LNCaP clone FGC (cell line): ENCODE results near the gene STARD7.
"Not testable (repeated sequence)": the region's sequence is repeated elsewhere in the genome, so short reads cannot be mapped to it uniquely, and the experiment has no call there.

ENCODE experiments used
- DNase-seq: peaks from one replicate; pipeline ENCODE4 v3.0.0-alpha.2; 2011; ENCODE audit warnings: low read depth
- H3K4me3 ChIP-seq: 2 replicates; pipeline ENCODE4 v1.5.1; 2011; ENCODE audit warnings: mild to moderate bottlenecking, low read depth, low read length, control low read depth
- TF ChIP-seq, protein P1 (sequence below): IDR thresholded peaks from 2 replicates; pipeline ENCODE4 v1.5.1; 2012; ENCODE audit warnings: mild to moderate bottlenecking; ENCODE audit not compliant: control insufficient read depth, insufficient read depth; ENCODE audit errors: extremely low read depth

Gene STARD7

DNA sequence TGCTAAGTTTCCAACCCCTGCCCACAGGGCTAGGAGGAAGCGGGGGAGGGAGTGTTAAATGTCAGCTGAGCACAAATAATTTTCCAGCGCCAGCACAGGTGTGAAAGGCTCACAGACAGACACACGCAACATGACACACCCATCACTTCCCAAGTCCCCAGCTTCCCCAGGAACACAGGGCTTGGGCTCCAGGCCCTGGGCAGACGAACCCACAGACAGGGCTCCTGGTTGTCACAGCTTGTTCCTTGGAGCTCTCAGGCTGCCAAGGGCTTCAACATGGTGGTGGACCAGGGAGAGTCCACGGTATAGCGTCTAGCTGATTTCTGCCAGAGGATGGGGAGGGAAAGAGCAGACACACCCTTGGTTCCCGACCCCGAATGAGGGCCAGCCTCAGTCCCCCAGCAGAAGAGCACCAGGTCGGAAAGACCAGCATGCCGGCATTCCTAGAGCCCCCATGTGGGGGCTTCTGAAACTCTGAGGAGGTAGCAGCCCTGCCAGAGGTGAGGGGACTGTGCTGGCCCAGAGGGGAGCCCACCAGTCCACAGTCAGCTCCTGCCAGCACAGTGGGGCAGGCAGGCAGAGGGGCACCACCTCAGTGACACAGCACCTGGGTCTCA, 65.3 kb downstream of the STARD7 start:
- peak overlapping the region; percentile 84 for H3K4me3 ChIP-seq
- DNase-seq: no peak
- TF ChIP-seq, protein P1, sequence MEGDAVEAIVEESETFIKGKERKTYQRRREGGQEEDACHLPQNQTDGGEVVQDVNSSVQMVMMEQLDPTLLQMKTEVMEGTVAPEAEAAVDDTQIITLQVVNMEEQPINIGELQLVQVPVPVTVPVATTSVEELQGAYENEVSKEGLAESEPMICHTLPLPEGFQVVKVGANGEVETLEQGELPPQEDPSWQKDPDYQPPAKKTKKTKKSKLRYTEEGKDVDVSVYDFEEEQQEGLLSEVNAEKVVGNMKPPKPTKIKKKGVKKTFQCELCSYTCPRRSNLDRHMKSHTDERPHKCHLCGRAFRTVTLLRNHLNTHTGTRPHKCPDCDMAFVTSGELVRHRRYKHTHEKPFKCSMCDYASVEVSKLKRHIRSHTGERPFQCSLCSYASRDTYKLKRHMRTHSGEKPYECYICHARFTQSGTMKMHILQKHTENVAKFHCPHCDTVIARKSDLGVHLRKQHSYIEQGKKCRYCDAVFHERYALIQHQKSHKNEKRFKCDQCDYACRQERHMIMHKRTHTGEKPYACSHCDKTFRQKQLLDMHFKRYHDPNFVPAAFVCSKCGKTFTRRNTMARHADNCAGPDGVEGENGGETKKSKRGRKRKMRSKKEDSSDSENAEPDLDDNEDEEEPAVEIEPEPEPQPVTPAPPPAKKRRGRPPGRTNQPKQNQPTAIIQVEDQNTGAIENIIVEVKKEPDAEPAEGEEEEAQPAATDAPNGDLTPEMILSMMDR: no peak

DNA sequence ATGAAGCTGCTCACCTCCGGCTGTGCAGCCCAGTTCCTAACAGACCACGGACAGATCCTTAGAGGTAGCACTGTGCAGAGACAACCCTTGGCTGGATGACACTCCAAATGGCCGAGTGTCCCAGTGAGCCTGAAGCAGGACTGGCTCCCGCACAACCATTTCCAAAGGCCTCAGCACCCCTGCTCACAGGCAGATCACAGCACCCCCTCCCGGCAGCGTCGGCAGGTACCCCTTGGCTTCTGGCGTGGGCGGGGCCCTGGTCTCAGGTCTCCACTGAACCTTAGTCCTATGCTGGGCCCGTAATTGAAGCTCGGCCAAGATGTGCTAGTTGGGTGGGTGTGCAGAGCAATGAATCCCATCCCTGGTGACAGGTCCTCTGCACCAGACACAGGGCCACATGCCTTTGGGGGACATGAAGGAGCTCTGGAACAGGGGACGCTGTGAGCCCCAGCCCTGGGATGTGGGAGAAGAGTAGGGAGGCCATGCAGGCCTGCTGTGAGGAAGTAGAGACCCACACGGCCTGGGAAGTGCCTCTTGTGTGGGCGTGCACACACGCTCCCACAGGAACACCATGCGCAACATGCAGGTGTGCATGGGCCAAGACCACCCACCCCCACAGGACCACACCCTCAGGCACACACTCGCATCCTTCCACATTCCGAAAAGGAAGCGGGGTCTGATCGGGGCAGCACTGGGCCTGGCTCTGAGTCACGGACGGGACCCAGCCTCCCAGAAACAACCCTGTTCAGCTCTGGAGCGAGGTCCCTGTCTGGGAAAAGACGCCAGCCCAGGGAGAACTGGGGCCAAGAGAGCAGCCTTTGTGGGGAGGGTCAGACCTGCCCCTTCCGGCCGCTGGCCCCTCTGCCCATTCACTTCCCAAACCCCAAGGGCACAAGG, 66.2 kb downstream of the STARD7 start:
- DNase-seq: no peak
- no peak overlapping the region for H3K4me3 ChIP-seq
- TF ChIP-seq, protein P1: no peak

DNA sequence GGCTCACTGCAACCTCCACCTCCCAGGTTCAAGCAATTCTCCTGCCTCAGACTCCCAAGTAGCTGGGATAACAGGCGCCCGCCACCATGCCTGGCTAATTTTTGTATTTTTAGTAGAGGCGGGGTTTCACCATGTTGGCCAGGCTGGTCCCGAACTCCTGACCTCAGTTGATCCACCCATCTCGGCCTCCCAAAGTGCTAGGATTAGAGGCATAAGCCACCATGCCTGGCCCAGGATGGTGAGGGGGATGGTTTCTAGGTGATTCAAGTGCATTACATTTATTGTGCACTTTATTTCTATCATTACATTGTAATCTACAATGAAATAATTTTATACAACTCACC, 67.0 kb downstream of the STARD7 start:
- H3K4me3 ChIP-seq, DNase-seq: not testable (repeated sequence)

DNA sequence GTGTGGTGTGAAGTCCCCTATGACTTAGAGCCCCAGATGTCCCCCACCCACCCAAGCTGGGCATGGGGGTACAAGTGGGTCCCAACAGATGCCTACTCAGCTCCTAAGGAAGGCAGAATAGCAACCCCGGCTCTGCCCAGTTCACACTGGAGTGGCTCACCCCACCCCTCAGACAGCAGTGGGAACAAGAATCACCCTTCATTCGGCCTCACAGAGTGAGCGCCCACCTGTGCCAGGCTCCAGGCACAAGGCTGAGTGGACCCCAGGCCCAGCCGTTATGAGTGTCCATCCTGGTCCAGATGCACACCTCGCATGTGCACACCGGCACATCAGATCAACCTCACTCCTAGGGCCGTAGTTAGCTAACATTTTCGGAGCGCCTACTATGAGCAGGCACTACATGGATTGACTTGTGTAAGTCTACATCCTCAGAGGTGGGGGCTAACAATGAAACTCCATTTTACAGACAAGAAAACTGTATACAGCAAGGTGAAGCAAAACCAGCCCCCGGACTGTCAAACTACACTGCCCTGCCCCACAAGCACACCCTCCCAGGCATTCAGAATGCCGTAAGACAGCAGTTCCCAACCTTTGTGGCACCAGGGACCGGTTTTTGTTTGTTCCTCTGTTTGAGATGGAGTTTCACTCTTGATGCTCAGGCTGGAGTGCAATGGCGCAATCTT, 67.5 kb downstream of the STARD7 start:
- no peak overlapping the region for H3K4me3 ChIP-seq
- TF ChIP-seq, protein P1: no peak
- no peak for DNase-seq

GRCh38 chr2:96139181-96139758, 69.4 kb downstream of the STARD7 start:
- no peak for DNase-seq
- no peak overlapping the region for H3K4me3 ChIP-seq
- TF ChIP-seq, protein P1: no peak

GRCh38 chr2:96138179-96139145, 70.2 kb downstream of the STARD7 start, which contains the start of gene ASTL:
ASTL (minus strand) TSS chr2:96138502; CDS start chr2:96138436, 66 bp downstream.
- peak; percentile 25 for DNase-seq
- TF ChIP-seq, protein P1: peak; percentile 58
- H3K4me3 ChIP-seq: peak within 1 kb of the TSS; percentile 35
